Mucosa of descending colon (tissue), 3 donors: Measurements from ENCODE around the gene NGDN. TPM values are rescaled to one million over a fixed set of nuclear protein-coding genes. Genes with fewer than 3 reads are reported as not detected.

ENCODE experiments used
- ATAC-seq: fragments of 200-7000 bp; cut with Tn5 transposase; one replicate; pipeline ENCODE4 v1.9.1; 2020; ENCODE audit warnings: mild to moderate bottlenecking, moderate library complexity
- DNase-seq, 3 donors: peaks; one replicate each; pipeline ENCODE4 v3.0.0-alpha.2; 2020
- H3K36me3 ChIP-seq: fragments of 200-600 bp; one replicate; pipeline ENCODE4 v1.8.0; 2021; ENCODE audit warnings: low read depth, mild to moderate bottlenecking
- H3K4me1 ChIP-seq: fragments of 200-600 bp; one replicate; pipeline ENCODE4 v1.8.0; 2021; ENCODE audit warnings: low read depth, mild to moderate bottlenecking
- H3K4me3 ChIP-seq: fragments of 200-600 bp; one replicate; pipeline ENCODE4 v1.8.0; 2021; ENCODE audit warnings: mild to moderate bottlenecking
- H3K9me3 ChIP-seq: fragments of 200-600 bp; one replicate; pipeline ENCODE4 v1.8.0; 2021; ENCODE audit warnings: mild to moderate bottlenecking
- CTCF ChIP-seq: fragments of 200-600 bp; IDR thresholded peaks from one replicate; pipeline ENCODE4 v1.8.0; 2022; ENCODE audit warnings: antibody characterized with exemption, mild to moderate bottlenecking
- intact Hi-C, 2 donors: fragments of 100-400 bp; cut with DNase I in 1 of 2; cut with micrococcal nuclease in 1 of 2; formaldehyde crosslinking; loops; one replicate each; pipeline versions ENCODE4 v1.11.0 to v1.11.1; 2022; cut with DNase I, micrococcal nuclease
- total RNA-seq, 3 donors: library from RNA; stranded (reverse); fragmentation: NEBNext Ultra II Directional in 2 of 3; extraction: Animal tissue kit (Norgen Biotek cat#: 25700) in 2 of 3; gene quantifications; one replicate each; pipeline versions ENCODE4 v1.2.1 to v1.2.4, GENCODE V29; 2021 to 2023
- donor health status: DM: no; HTN: no; CAD: no; lungs with moderate emphysema.
- donor health status: DM: no; HTN: no; CAD: no.
- donor health status: DM: no; HTN: yes; CAD: no.

NGDN gene
- total RNA-seq, 3 donors from 2014 or later = 29.1 to 35.3 (median 29.9) TPM

GRCh38 chr14:23443411-23443812 is 26.1 kb upstream of the NGDN start:
- DNase-seq (no peak), ATAC-seq (no peak)
- no peaks in the 10 kb centered on the region for H3K9me3 ChIP-seq
- intact Hi-C loops = no loop called here
- H3K4me3 ChIP-seq = no peak overlapping the region
- TF ChIP-seq CTCF = no peak
- H3K36me3 ChIP-seq = no peaks in the 10 kb centered on the region
- peaks cover 19% of the 10 kb centered on the region for H3K4me1 ChIP-seq

- intact Hi-C loops = no loop called here
Measured at GRCh38 chr14:23443881-23444280, 25.6 kb upstream of the NGDN start.

GRCh38 chr14:23444314-23444713 is 25.2 kb upstream of the NGDN start:
- intact Hi-C loops = no loop called here
- DNase-seq (no peak), ATAC-seq (no peak)
- Histone ChIP-seq H3K9me3 (no peaks in the 10 kb centered on the region), H3K4me3 (no peak overlapping the region), H3K36me3 (no peaks in the 10 kb centered on the region), H3K4me1 (peaks cover 25% of the 10 kb centered on the region)
- TF ChIP-seq CTCF = no peak

More at GRCh38 chr14:23443881-23444280, 25.6 kb upstream of the NGDN start:
- no peak for DNase-seq
- no peak for TF ChIP-seq CTCF
- ATAC-seq = no peak
- Histone ChIP-seq H3K4me1 (peaks cover 23% of the 10 kb centered on the region), H3K9me3 (no peaks in the 10 kb centered on the region), H3K4me3 (no peak overlapping the region), H3K36me3 (no peaks in the 10 kb centered on the region)

GRCh38 chr14:23445773-23446172 is 23.7 kb upstream of the NGDN start:
- Histone ChIP-seq H3K9me3 (no peaks in the 10 kb centered on the region), H3K4me3 (no peak overlapping the region), H3K4me1 (peaks cover 25% of the 10 kb centered on the region), H3K36me3 (no peaks in the 10 kb centered on the region)
- intact Hi-C loops = no loop called here
- TF ChIP-seq CTCF = no peak
- no peak for DNase-seq
- ATAC-seq = no peak

- Histone ChIP-seq H3K36me3 (no peaks in the 10 kb centered on the region), H3K9me3 (no peaks in the 10 kb centered on the region), H3K4me1 (peaks cover 25% of the 10 kb centered on the region), H3K4me3 (no peak overlapping the region)
- intact Hi-C loops = no loop called here
- peak in 2 of 3 donors; percentile 62 to 64 for DNase-seq
- ATAC-seq = peak; percentile 58
- no peak for TF ChIP-seq CTCF
Measured at GRCh38 chr14:23446291-23446851, 23.1 kb upstream of the NGDN start.
